Raji (cell line): ENCODE data around the gene THBS3.

Experiments
- POLR2A ChIP-seq: IDR thresholded peaks from 2 replicates; pipeline ENCODE4 v1.6.1; 2011; ENCODE audit warnings: low read depth, low read length, control low read depth; ENCODE audit not compliant: insufficient read depth

Gene THBS3

GRCh38 chr1:155196103-155196892 is 11.4 kb downstream of the THBS3 start:
- no peak for TF ChIP-seq POLR2A

GRCh38 chr1:155195201-155196102 is 12.2 kb downstream of the THBS3 start:
- no peak for TF ChIP-seq POLR2A

- TF ChIP-seq POLR2A: peak; percentile 48; the same call in 1 of the 2 replicates
Measured at GRCh38 chr1:155193275-155193990, 14.3 kb downstream of the THBS3 start.

GRCh38 chr1:155192346-155193274 is 15.1 kb downstream of the THBS3 start:
- no peak for TF ChIP-seq POLR2A

GRCh38 chr1:155191904-155192303 is 15.8 kb downstream of the THBS3 start:
- TF ChIP-seq POLR2A: no peak

- TF ChIP-seq POLR2A: no peak
Measured at GRCh38 chr1:155188268-155188667, 19.4 kb downstream of the THBS3 start.

GRCh38 chr1:155187456-155187891 is 20.2 kb downstream of the THBS3 start:
- TF ChIP-seq POLR2A: no peak

- TF ChIP-seq POLR2A: no peak
Measured at GRCh38 chr1:155186794-155187455, 20.8 kb downstream of the THBS3 start.

- no peak for TF ChIP-seq POLR2A
Measured at GRCh38 chr1:155186067-155186793, 21.5 kb downstream of the THBS3 start.

GRCh38 chr1:155185783-155186066 is 22.0 kb downstream of the THBS3 start:
- TF ChIP-seq POLR2A: no peak

- TF ChIP-seq POLR2A: 0 out of 2 replicates have a peak, but pooled peaks have one; percentile 3
Measured at GRCh38 chr1:155184835-155185782, 22.6 kb downstream of the THBS3 start.

GRCh38 chr1:155184351-155184811 is 23.3 kb downstream of the THBS3 start:
- no peak for TF ChIP-seq POLR2A

GRCh38 chr1:155183775-155184221 is 23.9 kb downstream of the THBS3 start:
- TF ChIP-seq POLR2A: no peak
